Measurements from ENCODE around the gene PRDX6.

DNA sequence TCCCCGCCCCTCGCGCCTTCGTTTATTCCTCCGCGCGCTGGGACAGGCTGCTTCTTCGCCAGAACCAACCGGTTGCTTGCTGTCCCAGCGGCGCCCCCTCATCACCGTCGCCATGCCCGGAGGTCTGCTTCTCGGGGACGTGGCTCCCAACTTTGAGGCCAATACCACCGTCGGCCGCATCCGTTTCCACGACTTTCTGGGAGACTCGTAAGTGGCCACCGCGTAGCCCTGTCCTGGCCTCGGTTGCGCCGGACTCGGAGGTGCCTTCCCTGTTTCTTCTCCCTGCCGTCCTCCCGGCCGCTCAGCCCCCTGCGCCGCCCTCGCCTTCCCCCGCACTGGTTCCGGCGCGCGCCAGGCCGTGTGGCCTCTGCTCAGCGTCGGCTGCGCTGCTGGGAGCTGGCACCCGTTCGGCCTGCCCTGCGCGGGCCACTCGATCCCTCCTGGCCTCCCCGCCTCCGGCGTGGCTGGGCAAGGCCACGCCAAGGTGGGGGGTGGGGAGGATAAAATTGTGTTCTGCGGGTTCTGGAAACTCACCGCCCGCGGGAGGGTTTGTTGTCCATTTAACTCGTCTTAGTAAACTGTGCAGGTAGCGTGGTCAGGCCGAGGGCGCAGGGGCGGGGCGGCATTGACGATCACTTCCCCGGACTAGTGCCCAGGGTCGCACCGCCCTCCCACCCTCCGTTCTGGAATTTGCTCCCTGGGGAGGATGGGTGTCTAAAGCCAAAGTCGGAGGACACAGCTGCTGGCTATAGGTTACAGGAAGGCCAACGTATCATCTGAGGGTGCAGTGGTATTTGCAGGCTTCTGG, at the start of gene PRDX6:
- TF ChIP-seq CTCF (conservative IDR thresholded peaks at IDR 0.05; ENCODE audit: low read depth, low read length) (no peak), SMC3 (IDR thresholded peaks at IDR 0.05; ENCODE audit: low read depth, low read length) (no peak), RAD21 (IDR thresholded peaks at IDR 0.05; ENCODE audit: low read length) (no peak), ELK1 (IDR thresholded peaks at IDR 0.05; ENCODE audit: borderline replicate concordance, low read depth, low read length) (no peak)

Measured in IMR-90 (cell line).